NCI-H1105 (cell line): ENCODE results near the gene GPR153.
"Not testable (repeated sequence)": the region's sequence is repeated elsewhere in the genome, so short reads cannot be mapped to it uniquely, and the experiment has no call there.

Experiments
- DNase-seq: peaks from one replicate; lab custom pipeline; 2025; lab: John Stamatoyannopoulos, UW

Gene GPR153

GRCh38 chr1:6233376-6233775, 27.5 kb downstream of the GPR153 start:
- DNase-seq, result no peak

GRCh38 chr1:6225651-6226050, 35.2 kb downstream of the GPR153 start:
- no peak for DNase-seq

DNA sequence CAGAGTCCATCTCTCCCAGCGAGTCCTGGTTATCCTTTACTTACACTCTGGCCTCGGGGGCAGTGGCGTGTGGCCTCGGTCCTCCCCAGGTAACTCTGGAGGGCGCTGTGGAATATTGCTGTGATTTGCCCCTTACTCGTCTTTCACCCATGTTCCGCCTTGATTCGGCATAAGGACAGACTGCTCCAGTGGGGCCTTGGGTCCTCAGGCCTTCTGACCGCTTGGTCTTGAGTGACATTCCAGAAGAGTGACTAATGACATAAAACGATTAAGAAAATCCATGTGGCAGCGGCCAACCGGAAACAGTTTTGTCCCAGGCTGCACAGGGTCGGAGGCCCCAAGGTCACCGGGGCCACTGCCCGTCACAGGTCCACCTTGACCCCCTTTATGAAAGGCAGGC, 36.2 kb downstream of the GPR153 start:
- DNase-seq, result no peak

- no peak for DNase-seq
Observed at GRCh38 chr1:6223617-6224016, 37.3 kb downstream of the GPR153 start.

DNA sequence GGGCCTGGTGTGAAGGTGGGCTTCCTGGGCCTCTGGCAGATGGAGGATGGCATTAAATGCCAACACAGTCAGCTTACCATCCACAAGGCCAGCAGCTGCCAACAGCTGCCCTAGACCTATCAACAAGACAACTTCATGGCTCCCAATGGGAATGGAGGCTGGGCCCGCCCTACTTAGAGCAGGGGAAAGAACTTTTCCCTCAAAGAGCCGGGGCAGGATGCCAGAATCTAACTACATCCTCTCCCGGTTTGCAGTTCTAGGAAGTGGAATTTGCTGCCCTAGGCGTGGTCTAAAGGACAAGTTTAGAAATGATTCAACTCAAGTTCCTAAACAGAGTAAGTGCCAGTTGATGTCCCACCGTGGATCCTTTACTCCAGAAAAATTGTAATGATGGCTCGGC, 38.3 kb downstream of the GPR153 start:
- DNase-seq, result no peak

- DNase-seq, result no peak
Observed at GRCh38 chr1:6221210-6221784, 39.6 kb downstream of the GPR153 start.

GRCh38 chr1:6220236-6220635, 40.7 kb downstream of the GPR153 start:
- DNase-seq, result no peak

DNA sequence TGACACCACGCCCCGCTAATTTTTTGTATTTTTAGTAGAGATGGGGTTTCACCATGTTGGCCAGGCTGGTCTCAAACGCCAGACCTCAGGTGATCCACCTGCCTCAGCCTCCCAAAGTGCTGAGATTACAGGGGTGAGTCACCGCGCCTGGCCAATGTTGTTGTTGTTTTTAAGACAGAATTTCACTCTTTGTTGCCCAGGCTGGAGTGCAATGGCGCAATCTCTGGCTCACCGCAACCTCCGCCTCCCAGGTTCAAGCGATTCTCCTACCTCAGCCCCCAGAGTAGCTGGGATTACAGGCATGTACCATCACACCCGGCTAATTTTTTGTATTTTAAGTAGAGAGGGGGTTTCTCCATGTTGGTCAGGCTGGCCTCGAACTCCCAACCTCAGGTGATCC, 41.3 kb downstream of the GPR153 start:
- DNase-seq, result not testable (repeated sequence)

DNA sequence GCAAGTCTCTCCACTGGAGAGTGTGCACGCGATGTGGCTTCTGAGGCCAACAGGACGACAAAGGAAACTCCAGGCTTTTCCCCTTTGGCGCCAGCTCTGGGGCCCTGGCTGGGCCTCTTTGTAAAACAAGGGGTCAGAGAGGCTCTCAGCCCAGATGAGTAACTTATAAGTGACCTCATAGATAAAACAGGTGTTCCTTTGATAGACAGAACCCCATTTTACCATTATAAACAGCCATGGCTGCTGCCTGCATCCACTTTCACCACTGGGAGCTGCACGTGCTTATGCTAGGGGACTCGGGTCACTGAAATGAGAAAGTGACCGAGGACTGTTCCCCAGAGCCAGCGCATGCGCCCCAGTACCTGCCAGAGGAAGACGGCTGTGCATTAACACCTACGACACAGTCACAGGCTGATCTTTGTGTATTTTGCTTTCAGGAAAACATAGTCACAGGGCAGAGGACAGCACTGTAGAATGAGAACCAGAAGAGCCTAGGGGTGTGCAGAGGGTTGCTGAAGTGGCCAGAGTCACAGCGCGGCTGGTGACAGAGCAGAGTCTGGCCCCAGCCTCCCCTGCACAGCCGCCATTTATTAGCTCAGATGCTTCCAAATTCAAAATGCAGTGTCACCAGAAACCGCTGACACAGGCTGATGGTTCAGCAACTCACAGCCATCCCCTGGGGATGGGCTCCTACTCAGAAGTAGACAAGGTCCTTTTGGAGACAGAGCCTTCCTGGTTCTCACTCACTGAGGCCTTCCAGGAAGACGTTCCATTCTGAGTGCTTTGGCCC, 42.3 kb downstream of the GPR153 start:
- DNase-seq, result no peak

GRCh38 chr1:6212193-6212959, 48.5 kb downstream of the GPR153 start:
- no peak for DNase-seq

- no peak for DNase-seq
Observed at GRCh38 chr1:6211731-6212130, 49.2 kb downstream of the GPR153 start.

GRCh38 chr1:6210591-6211355, 50.1 kb downstream of the GPR153 start:
- no peak for DNase-seq

- DNase-seq, result no peak
Observed at GRCh38 chr1:6209661-6210580, 51.0 kb downstream of the GPR153 start.

DNA sequence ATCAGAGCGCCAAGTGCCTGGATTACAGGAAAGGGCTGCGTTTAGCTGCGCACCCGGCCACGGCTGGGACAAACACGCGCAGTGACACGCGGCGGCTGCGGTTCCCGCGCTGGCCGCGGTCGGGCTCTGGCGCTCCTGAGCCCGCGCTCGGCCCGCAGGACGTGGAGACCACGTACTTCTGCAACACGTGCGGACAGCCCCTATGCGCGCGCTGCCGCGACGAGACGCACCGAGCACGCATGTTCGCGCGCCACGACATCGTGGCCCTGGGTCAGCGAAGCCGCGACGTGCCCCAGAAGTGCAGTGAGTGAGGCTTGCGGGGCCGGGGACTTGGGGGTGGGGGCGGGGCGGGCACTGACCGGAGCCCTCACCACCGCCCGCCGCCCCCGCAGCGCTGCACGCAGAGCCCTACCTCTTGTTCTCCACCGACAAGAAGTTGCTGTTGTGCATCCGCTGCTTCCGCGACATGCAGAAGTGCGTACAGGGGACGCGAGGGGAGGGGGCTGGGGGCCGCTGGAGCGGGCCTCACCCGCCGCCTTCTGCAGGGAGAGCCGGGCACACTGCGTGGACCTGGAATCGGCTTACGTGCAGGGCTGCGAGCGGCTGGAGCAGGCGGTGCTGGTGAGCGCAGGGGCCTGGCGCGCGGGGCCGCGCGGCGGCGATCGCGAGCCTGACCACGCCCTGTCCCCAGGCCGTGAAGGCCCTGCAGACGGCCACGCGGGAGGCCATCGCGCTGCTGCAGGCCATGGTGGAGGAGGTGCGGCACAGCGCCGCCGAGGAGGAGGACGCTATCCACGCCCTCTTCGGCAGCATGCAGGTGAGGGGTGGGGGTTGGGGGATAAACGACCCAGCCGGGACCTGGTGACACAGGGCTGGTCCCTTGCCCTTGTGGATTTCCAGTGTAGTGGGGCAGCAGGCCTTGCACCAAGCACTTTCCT, 51.9 kb downstream of the GPR153 start:
- no peak for DNase-seq

DNA sequence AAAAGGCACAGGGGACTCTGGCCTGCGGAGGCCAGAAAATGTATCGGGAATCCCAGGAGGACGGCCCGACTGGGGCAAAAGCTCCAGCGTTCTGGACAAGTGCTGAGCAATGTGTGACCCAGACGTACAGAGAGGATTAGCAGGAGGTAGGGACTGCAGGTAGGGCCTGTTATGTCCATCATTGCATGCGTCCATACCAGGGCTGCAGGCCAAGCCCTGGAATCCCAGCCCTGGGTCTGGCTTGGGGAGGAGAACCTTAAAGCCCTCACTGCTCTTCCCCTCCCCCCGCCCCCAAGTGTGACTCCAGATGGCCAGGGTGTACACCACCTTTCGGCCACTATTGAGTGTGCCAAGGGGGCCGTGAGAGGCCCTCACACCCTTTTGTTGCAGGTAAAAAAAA, 53.0 kb downstream of the GPR153 start:
- no peak for DNase-seq

GRCh38 chr1:6207075-6207885, 53.6 kb downstream of the GPR153 start:
- no peak for DNase-seq

GRCh38 chr1:6206520-6206855, 54.4 kb downstream of the GPR153 start:
- DNase-seq, result no peak

DNA sequence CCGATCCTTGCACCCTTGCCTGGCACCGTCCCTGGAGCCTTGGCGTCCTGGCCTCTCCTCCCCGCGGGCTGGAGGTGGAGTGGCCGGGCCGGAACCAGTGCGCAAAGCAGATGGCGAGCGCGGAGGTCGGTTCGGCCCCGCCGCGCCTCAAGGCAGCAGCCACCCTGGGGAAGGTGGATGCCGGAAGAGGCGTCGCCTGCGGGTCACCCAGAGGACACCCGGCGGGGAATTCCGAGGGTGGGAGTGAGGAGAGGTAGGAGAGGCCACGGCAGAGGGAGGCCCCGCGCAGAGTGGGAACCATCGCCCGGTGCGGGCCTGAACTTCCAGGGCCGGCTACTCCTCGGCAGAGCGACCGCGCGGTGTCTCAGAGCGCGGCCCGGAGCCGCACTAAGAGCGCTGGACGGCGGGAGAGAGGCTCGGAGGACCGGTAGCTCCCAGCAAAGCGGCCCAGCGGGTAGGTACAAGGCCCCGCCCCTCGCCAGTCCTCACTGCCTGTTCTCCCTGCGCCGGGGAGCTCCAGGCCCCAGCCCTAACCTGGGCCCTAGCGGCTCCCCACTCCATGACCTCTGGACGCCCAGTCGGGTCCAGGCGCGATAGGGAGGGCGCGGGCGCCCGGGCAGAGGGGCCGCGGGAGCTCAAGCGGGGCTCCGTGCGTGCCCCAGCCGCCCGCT, 54.9 kb downstream of the GPR153 start, which contains the start of gene RNF207:
RNF207 (plus strand) TSS at position 271 of the 671 bp plus-strand sequence. CDS start 417 bp downstream, outside the sequence.
- no peak for DNase-seq

GRCh38 chr1:6202256-6202655, 58.6 kb downstream of the GPR153 start:
- no peak for DNase-seq
